ENCODE measurements around the gene MACO1.
"Not testable (repeated sequence)": the region's sequence is repeated elsewhere in the genome, so short reads cannot be mapped to it uniquely, and the experiment has no call there.

The MACO1 gene, protein sequence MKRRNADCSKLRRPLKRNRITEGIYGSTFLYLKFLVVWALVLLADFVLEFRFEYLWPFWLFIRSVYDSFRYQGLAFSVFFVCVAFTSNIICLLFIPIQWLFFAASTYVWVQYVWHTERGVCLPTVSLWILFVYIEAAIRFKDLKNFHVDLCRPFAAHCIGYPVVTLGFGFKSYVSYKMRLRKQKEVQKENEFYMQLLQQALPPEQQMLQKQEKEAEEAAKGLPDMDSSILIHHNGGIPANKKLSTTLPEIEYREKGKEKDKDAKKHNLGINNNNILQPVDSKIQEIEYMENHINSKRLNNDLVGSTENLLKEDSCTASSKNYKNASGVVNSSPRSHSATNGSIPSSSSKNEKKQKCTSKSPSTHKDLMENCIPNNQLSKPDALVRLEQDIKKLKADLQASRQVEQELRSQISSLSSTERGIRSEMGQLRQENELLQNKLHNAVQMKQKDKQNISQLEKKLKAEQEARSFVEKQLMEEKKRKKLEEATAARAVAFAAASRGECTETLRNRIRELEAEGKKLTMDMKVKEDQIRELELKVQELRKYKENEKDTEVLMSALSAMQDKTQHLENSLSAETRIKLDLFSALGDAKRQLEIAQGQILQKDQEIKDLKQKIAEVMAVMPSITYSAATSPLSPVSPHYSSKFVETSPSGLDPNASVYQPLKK

DNA sequence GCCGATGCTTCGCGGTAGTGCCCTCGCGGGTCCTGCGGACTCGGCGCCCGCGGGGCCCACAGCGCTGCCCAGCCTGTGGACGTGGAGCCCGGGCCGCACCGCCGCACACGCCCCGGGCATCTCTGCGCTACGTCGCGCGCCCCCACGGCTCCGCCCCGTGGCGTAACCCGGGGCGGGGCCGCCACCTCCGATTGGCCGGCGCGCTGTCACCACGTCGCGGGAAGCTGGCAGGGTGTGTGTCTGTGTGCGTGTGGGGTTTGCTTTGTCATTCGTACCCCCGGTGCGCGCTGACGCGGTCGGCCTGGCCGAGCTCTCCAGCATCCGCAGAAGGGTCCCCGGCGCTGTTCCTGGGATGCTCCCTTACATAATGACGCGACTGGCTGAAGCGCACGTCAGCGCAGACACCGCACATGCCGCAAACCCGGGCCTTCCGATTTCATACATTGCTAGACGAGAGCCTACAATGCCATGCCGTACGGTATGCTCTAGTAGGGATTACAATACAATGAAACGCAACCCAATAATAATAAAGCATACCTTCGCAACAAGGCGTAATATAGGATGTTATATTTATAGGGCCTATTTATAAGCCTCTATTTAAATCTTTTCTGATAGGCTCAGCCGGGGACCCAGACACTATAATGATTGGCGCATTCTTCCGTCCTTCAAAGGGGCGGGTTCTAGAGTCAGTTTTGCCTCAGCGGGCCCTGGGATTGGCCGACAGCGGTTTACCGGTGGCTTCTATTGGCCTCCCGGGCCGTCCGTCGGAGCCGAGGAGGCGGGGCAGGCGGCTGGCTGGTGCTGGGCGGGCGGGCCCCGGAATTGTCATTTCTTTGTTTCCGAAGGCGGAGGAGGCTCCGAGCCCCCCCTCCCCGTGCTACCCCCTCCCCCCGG lies at the start of gene MACO1:
TSS of gene MACO1 (plus strand) at position 825 of the 894 bp plus-strand sequence. CDS start 202 bp downstream, outside the sequence.
- DNase-seq = peak; percentile 95 to 96

DNA sequence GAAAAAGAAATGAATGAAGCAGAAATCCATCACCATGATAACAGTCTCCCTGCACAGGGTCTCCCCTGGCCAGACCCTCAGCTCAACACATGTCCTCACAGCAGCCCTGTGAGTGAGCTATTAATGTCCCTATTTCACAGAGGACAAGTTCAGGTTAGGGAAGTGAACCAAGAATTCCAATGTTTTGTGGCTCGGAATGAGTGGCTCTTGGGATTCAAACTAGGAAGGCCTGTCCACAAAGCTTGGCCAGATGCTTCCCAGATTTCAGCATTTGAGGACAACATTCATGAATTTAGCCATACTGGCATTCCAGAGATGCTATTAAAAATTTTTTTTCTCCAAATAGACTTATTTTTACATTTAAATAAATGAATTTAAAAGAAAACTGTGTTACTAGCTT lies 48.2 kb upstream of the MACO1 start:
- not testable (repeated sequence) for DNase-seq

DNA sequence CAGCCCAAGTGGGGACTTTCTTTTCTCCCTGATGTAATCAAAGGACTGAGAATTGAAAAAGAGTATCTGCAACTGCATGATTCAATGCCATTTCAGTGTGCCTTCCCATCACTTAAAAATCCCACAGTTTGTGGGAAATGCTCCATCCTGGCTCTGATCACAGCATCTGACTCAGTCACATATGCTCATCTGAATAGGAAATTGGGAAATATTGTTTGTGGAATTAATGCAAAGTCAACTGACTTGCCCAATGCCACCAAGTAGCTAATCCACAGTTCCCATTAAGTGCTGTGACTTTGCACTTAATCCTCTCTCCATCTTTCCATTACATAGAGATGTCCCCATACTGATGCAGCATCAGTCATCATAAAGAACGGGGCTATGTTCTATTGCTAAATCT lies 47.6 kb upstream of the MACO1 start:
- DNase-seq = not testable (repeated sequence)

DNA sequence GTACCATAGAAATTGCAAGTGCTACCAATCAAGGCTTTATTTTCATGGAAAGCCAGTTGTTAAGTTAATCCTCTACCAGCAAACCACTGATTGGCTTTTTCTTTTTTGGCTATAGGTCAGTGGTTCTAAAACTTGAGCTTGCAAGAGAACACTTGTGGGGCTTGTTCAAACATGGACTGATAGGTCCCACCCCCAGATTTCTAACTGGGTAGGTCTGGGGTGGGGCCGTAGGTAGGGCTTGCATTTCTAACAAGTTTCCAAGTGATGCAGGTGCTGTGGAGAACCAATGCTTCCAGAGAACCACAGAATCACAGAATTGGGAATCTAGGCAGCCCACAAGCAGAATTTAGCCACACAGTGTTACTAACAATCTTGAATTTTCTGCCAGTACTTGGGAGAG lies 46.8 kb upstream of the MACO1 start:
- DNase-seq = not testable (repeated sequence)

DNA sequence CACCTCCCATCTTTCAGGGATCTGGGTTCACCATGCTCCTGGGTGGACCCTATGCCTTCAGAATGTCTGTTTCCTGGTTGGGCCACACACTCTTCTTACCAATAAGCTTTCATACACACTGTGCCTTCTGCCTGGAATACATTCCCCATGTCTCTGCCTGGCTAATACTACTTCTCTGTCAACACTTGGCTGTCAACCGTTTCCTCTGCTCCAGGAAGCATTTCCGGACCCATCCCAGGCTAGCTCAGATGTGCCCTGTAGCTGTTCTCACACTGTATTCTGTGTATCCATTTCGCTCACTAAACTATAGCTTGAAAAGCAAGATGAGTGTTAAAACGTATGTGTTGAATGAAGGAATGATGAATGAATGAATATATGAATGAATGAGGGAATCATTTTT lies 43.6 kb upstream of the MACO1 start:
- not testable (repeated sequence) for DNase-seq

DNA sequence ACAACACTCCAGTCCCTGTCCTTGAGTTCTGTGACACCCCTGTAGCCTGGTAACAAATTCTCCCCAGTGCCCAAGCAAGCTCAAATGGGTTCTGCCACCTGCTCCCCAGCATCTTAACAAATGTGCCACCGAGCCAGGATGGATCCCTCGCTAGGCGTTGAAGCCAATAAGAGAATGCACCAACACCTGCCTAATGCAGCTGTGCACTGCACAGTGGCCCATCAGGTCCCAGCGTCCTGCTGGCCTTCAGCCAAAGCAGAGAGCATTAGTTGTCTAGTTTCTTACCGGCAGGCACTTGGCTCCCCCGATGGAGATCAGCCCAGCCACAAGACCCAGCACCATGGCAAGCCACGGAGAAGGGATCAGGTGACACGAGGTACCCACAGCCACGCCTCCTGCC lies 42.0 kb upstream of the MACO1 start:
- not testable (repeated sequence) for DNase-seq

DNA sequence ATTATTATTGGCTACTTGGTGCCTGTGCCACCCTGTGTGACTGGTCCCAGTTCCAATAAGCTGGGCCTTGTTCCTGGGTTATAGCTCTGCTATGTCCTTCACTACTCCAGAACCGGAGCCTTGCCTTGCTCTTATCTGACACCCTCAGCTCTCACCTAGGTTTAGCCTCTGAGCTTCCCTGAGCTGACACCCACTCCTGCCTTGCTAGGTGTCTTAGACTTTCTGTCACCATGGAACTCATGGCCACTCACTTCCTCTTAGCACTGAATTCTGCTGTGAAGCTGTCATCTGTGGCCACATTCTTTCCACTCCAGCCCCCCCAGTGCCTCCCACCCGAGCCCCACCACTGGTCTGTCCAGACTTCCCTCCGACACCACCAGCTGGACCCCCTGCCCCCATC lies 41.0 kb upstream of the MACO1 start:
- DNase-seq = not testable (repeated sequence)

DNA sequence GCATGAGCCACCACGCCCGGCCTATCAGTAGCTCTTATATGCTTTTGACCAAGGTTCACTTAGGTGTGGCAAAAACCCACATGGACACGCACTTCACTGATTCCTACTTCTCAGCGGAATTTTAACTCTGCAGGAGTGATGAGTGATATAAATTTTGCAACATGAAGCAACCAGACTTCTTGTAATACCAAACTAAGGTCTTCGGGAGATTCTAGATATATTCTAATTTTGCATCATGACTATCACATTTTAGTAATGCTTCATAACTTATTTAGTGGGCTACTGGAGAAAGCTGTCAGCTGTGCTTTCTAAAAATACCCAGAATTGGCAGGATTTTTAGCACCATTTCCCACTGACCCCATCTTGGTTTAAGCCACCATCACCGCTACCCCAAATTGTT lies 37.9 kb upstream of the MACO1 start:
- no peak for DNase-seq

DNA sequence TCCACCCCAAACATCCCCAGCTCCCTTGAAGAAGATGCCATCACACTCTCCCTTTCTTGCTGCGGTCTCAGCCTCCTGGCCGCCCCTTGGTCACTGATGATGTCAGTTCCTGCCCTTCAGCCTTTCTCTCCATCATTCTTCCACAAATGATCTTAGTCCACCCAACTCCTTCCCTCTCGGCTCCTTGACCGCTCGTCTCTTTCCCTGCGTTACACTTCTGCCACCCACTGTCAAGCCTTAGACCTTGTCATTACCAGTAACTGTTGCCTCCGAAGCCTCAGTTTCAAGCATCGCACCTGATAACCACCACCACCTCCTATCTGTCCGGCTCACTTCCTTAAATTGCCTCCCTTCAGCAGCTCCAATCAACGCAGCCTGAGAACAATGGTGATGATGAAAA lies 33.1 kb upstream of the MACO1 start:
- DNase-seq = not testable (repeated sequence)

DNA sequence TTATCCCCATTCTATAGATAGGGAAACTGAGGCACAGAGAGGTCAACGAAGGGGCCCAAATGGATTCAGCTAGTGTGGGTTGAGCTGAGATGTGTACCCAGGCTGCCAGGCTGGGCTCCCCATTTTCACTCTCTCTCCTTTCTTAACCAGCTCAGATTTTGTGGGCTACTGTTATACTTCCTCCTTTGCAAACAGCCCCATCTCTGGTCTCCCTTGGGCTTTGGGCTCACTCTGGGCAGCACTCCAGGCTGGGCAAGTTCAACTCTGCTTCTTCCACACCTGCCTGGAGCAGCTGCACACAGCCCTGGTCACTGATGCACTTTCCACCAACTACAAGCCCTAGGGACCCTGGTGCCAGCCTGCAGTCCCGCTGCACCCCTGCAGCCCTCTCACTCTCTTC lies 32.6 kb upstream of the MACO1 start:
- DNase-seq = not testable (repeated sequence)

DNA sequence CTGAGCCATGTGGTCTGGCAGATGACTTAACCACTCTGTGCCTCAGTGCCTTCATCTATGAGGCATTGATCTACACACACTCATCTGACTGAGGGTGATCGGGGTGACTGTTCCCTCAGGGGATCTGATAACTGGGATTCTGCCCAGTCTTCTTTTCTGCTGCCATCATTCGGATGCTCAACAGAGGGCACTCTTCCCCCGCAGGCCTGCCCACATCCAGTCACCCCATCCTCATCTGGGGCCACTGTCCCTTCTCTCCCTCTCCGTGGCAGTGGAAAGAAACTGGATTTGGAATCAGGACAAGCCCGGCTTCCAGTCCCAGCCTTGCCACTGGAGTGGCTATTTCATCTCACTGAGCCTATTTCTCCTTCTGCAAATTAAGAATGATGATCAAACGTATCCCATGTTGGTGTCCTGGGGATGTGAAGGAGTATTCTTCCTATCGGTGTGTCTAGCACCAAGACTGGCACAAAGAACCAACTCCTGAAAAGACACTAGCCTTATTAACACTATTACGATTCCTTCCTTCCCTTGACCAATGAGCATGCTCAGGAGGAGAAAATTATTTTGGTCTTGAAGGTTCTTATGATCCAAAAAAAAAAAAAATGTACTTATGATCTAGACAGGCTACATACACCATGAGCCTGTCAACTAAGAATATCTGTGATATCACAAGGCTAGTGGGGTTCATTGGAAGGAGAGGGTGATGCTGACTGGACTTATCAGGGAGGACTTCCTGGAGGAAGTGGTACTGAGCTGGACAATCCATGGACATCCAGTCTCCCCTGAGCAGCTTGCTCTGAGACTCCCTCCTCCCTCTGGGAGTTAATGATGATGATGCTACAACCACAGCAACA lies 27.5 kb upstream of the MACO1 start:
- peak in 1 of 2 experiments; percentile 7 for DNase-seq

DNA sequence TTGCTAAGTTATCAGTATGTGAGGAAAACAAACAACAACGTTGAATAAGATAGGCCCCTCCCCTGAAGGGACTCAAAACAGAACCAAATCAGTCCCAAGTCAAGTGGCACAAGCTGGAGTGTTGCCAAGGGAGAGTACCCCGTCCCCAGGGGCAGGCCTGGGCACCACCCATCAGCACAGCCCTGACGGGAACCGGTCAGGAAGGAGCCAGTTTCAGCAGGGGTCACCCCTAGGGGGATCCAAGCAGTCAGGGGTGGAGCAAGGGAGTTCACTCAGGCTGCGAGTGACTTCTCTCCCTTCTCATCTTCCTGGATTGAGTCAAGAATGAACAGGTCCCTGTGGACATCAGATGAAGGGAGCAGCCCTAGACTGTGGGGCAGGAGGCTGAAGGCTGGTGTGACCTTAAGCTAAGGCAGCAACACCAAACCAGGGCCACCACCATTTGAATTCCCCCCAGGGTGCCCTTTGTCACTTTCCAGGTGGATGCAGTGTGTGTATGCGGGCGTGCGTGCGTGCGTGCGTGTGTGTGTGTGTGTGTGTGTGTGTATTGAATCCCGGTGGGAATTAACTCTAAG lies 24.9 kb upstream of the MACO1 start:
- not testable (repeated sequence) for DNase-seq

DNA sequence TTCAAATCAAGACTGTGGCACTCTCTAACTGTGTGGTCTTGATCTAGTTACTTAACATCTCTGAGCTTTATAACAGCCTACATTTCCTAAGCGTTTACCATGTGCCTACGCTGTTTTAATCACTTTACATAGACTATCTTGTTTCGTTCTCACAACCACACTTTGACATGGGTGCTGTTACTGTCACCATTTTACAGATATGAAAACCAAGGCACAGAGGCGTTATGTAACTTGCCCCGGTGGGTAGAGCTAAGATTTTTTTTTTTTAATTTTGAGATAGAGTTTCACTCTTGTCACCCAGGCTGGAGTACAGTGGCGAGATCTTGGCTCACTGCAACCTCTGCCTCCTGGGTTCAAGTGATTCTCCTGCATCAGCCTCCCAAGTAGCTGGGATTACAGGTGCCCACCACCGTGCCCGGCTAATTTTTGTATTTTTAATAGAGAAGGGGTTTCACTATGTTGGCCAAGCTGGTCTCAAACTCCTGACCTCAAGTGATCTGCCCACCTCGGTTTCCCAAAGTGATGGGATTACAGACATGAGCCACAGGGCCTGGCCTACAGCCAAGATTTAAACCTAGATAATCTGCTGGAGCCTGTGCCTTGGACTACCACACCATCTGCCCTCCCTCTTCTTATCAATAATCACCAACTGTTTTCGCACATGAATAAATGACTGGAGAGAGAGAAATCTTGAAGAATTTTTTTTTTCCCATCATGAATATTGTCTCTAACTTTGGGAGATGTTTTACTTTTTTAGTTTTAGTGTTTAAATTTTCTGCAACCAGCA lies 20.9 kb upstream of the MACO1 start:
- not testable (repeated sequence) for DNase-seq

DNA sequence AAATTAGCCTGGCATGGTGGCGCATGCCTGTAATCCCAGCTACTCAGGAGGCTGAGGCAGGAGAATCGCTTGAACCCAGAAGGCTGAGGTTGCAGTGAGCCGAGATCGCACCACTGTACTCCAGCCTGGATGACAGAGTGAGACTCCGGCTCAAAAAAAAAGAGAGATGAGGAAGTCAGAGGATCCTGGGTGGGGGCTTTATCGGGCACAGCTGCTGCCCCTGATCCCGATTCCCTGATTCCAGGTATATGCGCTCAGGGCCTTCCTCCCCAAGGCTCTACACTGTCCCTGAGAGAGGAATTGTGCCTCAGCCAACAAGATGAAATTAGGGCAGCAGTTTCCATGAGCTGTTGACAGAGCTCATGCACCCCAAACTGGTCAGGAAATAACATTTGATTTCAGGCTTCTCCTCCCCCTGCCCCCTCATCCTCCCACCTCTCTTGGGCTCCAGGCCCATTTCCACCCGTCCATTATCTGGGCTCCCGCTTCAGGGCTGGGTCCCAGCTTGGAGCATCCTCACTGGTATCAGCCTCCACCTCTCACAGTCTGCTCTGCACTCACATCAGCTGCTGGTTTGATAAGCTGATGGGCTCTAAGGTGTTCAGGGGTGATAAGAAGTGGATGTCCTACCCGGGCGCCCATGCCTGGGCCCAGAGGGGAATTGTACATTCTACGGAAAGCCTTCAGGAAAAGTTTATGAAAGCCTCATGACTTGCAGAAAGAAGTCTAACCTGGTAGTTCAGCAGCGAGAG lies 17.6 kb upstream of the MACO1 start:
- DNase-seq = not testable (repeated sequence)

DNA sequence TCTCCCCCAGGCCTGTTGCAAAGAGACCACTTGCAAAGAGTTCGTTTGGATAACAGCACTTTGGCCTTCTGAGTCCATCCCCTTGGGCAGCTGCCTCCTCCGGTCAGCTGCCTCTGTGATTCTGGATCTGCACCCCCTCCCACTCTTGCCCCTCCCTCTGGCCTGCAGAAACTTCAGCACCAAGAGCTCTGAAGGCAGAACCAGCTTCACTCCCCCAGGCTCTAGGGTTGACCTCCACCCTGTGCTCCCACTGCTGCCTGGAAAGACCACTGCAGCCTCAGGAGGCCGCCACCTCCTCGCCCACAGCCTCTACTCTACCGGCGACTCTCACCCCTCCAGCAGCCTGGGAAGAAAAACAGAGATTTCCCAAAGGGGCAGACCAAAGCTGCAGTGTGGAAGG lies 16.5 kb upstream of the MACO1 start:
- not testable (repeated sequence) for DNase-seq

DNA sequence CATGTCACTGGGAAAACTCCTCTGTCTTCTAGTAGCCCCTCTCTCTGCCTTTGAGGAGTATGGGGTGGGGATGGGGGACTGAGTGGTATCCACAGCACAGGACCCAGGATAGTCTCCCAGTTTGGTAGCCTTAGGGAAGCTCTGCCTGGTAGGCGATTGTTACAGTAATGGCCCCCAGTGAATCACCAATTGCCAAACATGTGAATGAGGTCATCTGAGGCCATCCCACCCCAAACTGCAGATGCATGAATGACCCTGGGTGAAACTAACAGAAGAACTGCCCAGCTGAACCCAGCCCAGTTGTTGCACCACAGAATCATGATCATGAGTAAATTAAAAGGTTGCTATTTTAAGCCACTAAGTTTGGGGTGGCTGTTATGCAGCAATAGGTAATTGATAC lies 16.1 kb upstream of the MACO1 start:
- not testable (repeated sequence) for DNase-seq

DNA sequence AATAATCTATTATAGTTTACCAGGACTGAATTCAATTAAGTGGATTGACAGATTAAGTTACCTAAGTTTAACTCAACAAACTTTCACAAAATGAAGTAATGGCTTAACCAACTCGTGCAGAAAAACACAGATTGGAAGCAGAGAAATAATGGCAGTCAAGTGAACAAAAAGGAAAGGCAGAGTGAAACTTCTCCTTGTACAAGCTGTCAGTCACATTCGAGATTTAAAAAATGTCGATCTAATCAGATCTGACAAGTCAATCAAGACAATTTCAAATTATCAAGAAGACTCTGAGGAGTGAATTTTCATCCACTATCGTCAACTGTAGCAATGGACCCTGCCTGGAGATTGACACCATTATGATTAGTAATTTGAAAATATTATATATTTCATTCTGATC lies 13.4 kb upstream of the MACO1 start:
- DNase-seq = not testable (repeated sequence)

DNA sequence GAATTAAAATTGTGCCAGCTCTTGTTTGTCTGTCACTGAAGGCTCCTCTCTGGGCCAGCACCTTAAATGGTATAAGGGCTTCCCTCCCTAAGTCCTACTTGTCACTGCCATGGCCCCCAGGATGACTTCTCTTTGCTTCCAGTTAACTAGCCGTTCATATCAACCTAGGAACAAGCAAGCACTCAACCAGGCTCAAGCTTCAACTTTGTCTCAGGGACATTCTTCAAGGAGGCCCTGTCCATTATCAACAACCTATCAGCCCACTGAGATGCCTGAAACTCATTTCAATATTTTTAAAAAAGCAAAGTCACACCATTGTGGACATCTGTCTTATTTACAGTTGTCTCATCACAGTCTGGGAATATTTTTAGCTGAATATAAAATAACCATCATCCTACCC lies 11.4 kb upstream of the MACO1 start:
- DNase-seq = not testable (repeated sequence)

DNA sequence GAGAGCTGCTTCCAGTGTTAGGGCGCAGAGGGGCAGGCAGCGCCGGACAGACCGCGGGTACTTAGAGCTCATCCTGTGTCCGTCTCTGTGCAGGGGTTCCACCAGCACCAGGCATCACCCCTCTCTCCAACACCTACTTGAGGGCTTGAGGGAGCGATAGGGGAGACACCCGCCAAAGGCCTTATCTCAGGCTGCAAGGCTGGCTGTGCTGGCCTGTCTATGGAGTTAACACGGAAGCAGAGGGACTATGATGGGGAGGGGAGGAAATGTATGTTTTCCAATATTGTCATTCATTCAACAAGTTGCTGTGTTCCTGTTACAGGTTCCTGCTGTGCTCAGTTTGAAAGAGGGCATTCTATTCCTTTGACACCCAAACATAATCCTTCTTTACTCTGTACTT lies 10.0 kb upstream of the MACO1 start, which contains the start of gene RHCE:
TSS of gene RHCE (minus strand) at position 111 of the 400 bp plus-strand sequence. CDS start at position 72, 39 bp downstream.
- not testable (repeated sequence) for DNase-seq

DNA sequence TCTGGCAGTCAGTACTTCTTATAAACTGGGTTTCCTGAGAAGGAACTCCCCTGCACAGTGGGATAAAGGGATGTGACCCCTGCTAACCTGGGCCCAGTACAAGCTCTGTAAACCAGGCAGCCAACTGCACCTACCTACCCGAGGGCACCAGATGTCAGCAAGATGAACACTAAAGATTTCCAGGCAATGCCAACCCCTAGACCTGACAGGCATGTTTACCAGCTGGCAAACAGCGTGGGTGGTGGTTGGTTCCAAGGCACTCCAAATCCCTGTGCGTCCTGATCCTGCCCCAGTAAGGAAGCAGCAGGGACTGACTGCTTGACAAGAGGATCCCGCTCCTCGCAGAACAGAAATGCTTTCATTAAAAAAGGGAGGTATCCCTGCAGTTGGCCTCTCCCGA lies 7.5 kb upstream of the MACO1 start:
- not testable (repeated sequence) for DNase-seq

Data from activated CD4-positive, alpha-beta T cell treated with anti-CD3 and anti-CD28 coated beads, Interleukin-2, amount 50 U/mL, for 4 hours (primary cell).